Naive thymus-derived CD8-positive, alpha-beta T cell (primary cell): ENCODE results near the gene SNTA1. TPM values are rescaled to one million over a fixed set of nuclear protein-coding genes. Genes with fewer than 3 reads are reported as not detected.
A peak's percentile ranks its signal among the peaks of the same experiment; 100 is the strongest.

ENCODE experiments used
- ATAC-seq, 2 donors: fragments of 150-1000 bp; cut with Tn5 transposase in 1 of 2; sonication (Bioruptor Pico), chemical (Tn5 transposase) in 1 of 2; 1 replicate in 1 of 2; 2 replicates in 1 of 2; pipeline ENCODE4 v1.10.0; 2021; ENCODE audit warnings: mild to moderate bottlenecking in 2 of 2, moderate library complexity in 2 of 2
- POLR2A ChIA-PET: fragments of 350-600 bp; sonication (Branson Sonifier 250); formaldehyde crosslinking; loops from one replicate; lab custom pipeline; 2021; ENCODE audit warnings: antibody characterized with exemption; lab: Charles Lee
- DNase-seq, 10 donors: peaks; one replicate each; pipeline versions ENCODE4 v3.0.0 to v3.0.0-alpha.2; 2020 to 2022
- H3K27ac Mint-ChIP-seq, 10 donors: one replicate each; pipeline ENCODE4 v1.8.0; 2020 to 2022; ENCODE audit warnings: mild to moderate bottlenecking in 10 of 10, mixed read lengths in 10 of 10, moderate library complexity in 4 of 10, inconsistent platforms in 1 of 10
- H3K27me3 Mint-ChIP-seq, 5 donors: one replicate each; pipeline ENCODE4 v1.8.0; 2021 to 2022; ENCODE audit warnings: mixed read lengths in 5 of 5
- H3K36me3 Mint-ChIP-seq, 3 donors: one replicate each; pipeline ENCODE4 v1.8.0; 2020 to 2022; ENCODE audit warnings: mixed read lengths in 3 of 3, mild to moderate bottlenecking in 2 of 3, inconsistent platforms in 1 of 3
- H3K4me1 Mint-ChIP-seq, 4 donors: one replicate each; pipeline ENCODE4 v1.8.0; 2021 to 2022; ENCODE audit warnings: mixed read lengths in 4 of 4
- H3K4me3 Mint-ChIP-seq, 10 donors: one replicate each; pipeline ENCODE4 v1.8.0; 2020 to 2022; ENCODE audit warnings: mild to moderate bottlenecking in 10 of 10, mixed read lengths in 10 of 10, moderate library complexity in 6 of 10, inconsistent platforms in 1 of 10
- H3K9me3 Mint-ChIP-seq, 9 donors: one replicate each; pipeline ENCODE4 v1.8.0; 2020 to 2022; ENCODE audit warnings: mixed read lengths in 9 of 9, mild to moderate bottlenecking in 3 of 9, inconsistent platforms in 1 of 9, moderate library complexity in 1 of 9
- polyA plus RNA-seq, 3 donors: library from polyadenylated mRNA; unstranded; fragments of 300-500 nt; fragmentation: Illumina TruSeq; gene quantifications; one replicate each; pipeline ENCODE4 v1.2.3, GENCODE V29; 2021
- total RNA-seq, 8 experiments: library from RNA in 2 of 8; stranded (reverse) in 2 of 8; gene quantifications; one replicate each; pipeline ENCODE4 v1.2.3 and lab custom pipeline; 2021 to 2026

The SNTA1 gene
- total and polyA plus RNA-seq, 5 experiments from 2014 or later: 3.6 to 9.1 (median 6.1) TPM

GRCh38 chr20:33370291-33370690, 73.3 kb downstream of the SNTA1 start:
- Mint-ChIP-seq H3K4me1 (peaks cover 0 to 22% (median 6%) of the 10 kb centered on the region in 4 donors), H3K9me3 (no peaks in the 10 kb centered on the region), H3K36me3 (peaks cover 5 to 91% (median 18%) of the 10 kb centered on the region in 3 donors), H3K4me3 (peak overlapping the region in 3 of 10 donors; percentile 19 to 58 (median 39)), H3K27me3 (no peaks in the 10 kb centered on the region), H3K27ac (peak overlapping the region in 7 of 10 donors; percentile 7 to 94 (median 72))
- POLR2A ChIA-PET: no interaction called here
- peak in 9 of 10 donors; percentile 8 to 67 (median 24) for DNase-seq
- peak; percentile 89 to 90 for ATAC-seq

- no peak for ATAC-seq
- POLR2A ChIA-PET: no interaction called here
- H3K4me3 Mint-ChIP-seq: no peak overlapping the region
- H3K9me3 Mint-ChIP-seq: no peaks in the 10 kb centered on the region
- no peaks in the 10 kb centered on the region for H3K4me1 Mint-ChIP-seq
- H3K36me3 Mint-ChIP-seq: peaks cover 7 to 94% (median 37%) of the 10 kb centered on the region in 3 donors
- H3K27me3 Mint-ChIP-seq: no peaks in the 10 kb centered on the region
- DNase-seq: no peak
- H3K27ac Mint-ChIP-seq: no peak overlapping the region
These were observed 80.7 kb downstream of the SNTA1 start for GRCh38 chr20:33362898-33363297.

GRCh38 chr20:33359399-33360261, 83.9 kb downstream of the SNTA1 start:
- Mint-ChIP-seq H3K9me3 (no peaks in the 10 kb centered on the region), H3K27ac (peak overlapping the region in 3 of 10 donors; percentile 2 to 12 (median 7)), H3K4me1 (no peaks in the 10 kb centered on the region), H3K27me3 (no peaks in the 10 kb centered on the region), H3K4me3 (no peak overlapping the region), H3K36me3 (peaks cover 7 to 89% (median 28%) of the 10 kb centered on the region in 3 donors)
- POLR2A ChIA-PET: no interaction called here
- no peak for DNase-seq
- ATAC-seq: no peak

Other genes with a start within 250 kb of the SNTA1 start
- gene BPIFA3, start 226.4 kb downstream of the SNTA1 start, total RNA-seq: not detected
- not detected for gene BPIFA3, start 226.4 kb downstream of the SNTA1 start, polyA plus RNA-seq
- gene BPIFA1, start 207.8 kb downstream of the SNTA1 start, total RNA-seq: not detected
- gene BPIFA1, start 207.8 kb downstream of the SNTA1 start, polyA plus RNA-seq: not detected
- gene BPIFB1, start 160.5 kb downstream of the SNTA1 start, total RNA-seq: not detected
- not detected for gene BPIFB1, start 160.5 kb downstream of the SNTA1 start, polyA plus RNA-seq
- gene CDK5RAP1, start 42.2 kb downstream of the SNTA1 start, total RNA-seq: 10 to 100 TPM; 46.7 to 53.3 TPM
- 10 to 100 TPM; 28.7 to 36.6 (median 33.9) TPM for gene CDK5RAP1, start 42.2 kb downstream of the SNTA1 start, polyA plus RNA-seq
- gene CBFA2T2, start 46.3 kb upstream of the SNTA1 start, total RNA-seq: 10 to 100 TPM; 33.5 to 33.8 TPM
- gene CBFA2T2, start 46.3 kb upstream of the SNTA1 start, polyA plus RNA-seq: 10 to 100 TPM; 11.9 to 17.9 (median 14.8) TPM
- under 1 TPM; 0.38 to 0.47 TPM for gene C20orf144, start 218.6 kb upstream of the SNTA1 start, total RNA-seq
- not detected for gene C20orf144, start 218.6 kb upstream of the SNTA1 start, polyA plus RNA-seq
- gene ACTL10, start 223.2 kb upstream of the SNTA1 start, total RNA-seq: 1 to 10 TPM; 3.7 to 4.5 TPM
- 1 to 10 TPM; 1.8 to 3.2 (median 1.9) TPM for gene ACTL10, start 223.2 kb upstream of the SNTA1 start, polyA plus RNA-seq
- gene NECAB3, start 230.7 kb upstream of the SNTA1 start, total RNA-seq: 10 to 100 TPM; 10.8 to 12.8 TPM
- 1 to 10 TPM; 1.1 to 1.8 (median 1.4) TPM for gene NECAB3, start 230.7 kb upstream of the SNTA1 start, polyA plus RNA-seq
- gene E2F1, start 242.6 kb upstream of the SNTA1 start, total RNA-seq: 1 to 10 TPM; 1.3 to 1.4 TPM
- gene E2F1, start 242.6 kb upstream of the SNTA1 start, polyA plus RNA-seq: under 1 TPM; 0.19 to 0.49 (median 0.34) TPM